H1 (cell line): ENCODE results near the gene MYOC. TPM values are rescaled to one million over a fixed set of nuclear protein-coding genes. Genes with fewer than 3 reads are reported as not detected.

Experiments used
- CTCF ChIA-PET: fragments of 300-600 bp; sonication (Branson Sonifier 250); formaldehyde crosslinking; loops from one replicate; lab custom pipeline; 2021; ENCODE audit not compliant: partially characterized antibody; lab: Charles Lee
- POLR2A ChIA-PET: fragments of 300-600 bp; sonication (Branson Sonifier 250); formaldehyde crosslinking; loops from one replicate; lab custom pipeline; 2021; ENCODE audit warnings: inconsistent platforms; ENCODE audit not compliant: partially characterized antibody; lab: Charles Lee
- DNase-seq, 2 experiments: peaks; one replicate each; pipeline versions ENCODE4 v3.0.0 to v3.0.0-alpha.2; 2010 to 2022; ENCODE audit warnings: low spot score in 2 of 2, low read depth in 1 of 2, mixed read lengths in 1 of 2
- FAIRE-seq: peaks from 2 replicates; lab custom pipeline; 2011; peaks lifted over from hg19 to GRCh38; lab: Jason Lieb, UNC
- H2AFZ ChIP-seq: 2 replicates; pipeline ENCODE4 v1.8.1; 2012; ENCODE audit warnings: low read length, inconsistent platforms
- H2AK5ac ChIP-seq: 2 replicates; pipeline ENCODE4 v1.6.1; 2013; ENCODE audit warnings: low read depth, low read length
- H2BK120ac ChIP-seq: replicated peaks from 2 replicates; pipeline ENCODE3; 2013; ENCODE audit warnings: low read depth, low read length, inconsistent platforms
- H2BK12ac ChIP-seq: 2 replicates; pipeline ENCODE4 v1.6.1; 2013; ENCODE audit warnings: low read depth, low read length
- H2BK15ac ChIP-seq: 2 replicates; pipeline ENCODE4 v1.6.1; 2013; ENCODE audit warnings: low read length
- H2BK20ac ChIP-seq: 2 replicates; pipeline ENCODE4 v1.6.1; 2013; ENCODE audit warnings: low read length
- H2BK5ac ChIP-seq: 2 replicates; pipeline ENCODE4 v1.6.1; 2013; ENCODE audit warnings: low read depth, low read length
- H3K14ac ChIP-seq: 2 replicates; pipeline ENCODE4 v1.6.1; 2013; ENCODE audit warnings: inconsistent platforms; ENCODE audit not compliant: insufficient read length
- H3K18ac ChIP-seq: 2 replicates; pipeline ENCODE4 v1.6.1; 2013; ENCODE audit warnings: low read length; ENCODE audit errors: extremely low read depth
- H3K23ac ChIP-seq: 2 replicates; pipeline ENCODE4 v1.6.1; 2013; ENCODE audit warnings: inconsistent platforms; ENCODE audit not compliant: insufficient read length
- H3K23me2 ChIP-seq: 2 replicates; pipeline ENCODE4 v1.6.1; 2013; ENCODE audit warnings: low read depth, low read length
- H3K27ac ChIP-seq: 2 replicates; pipeline ENCODE4 v1.6.1; 2011; ENCODE audit warnings: low read depth, low read length, inconsistent platforms
- H3K27me3 ChIP-seq, 4 experiments: replicated peaks in 1 of 4; 1 replicate in 1 of 4; 2 replicates in 3 of 4; pipeline versions ENCODE4 v1.6.1 to v1.8.1; 2011 to 2013; ENCODE audit warnings: low read length in 3 of 4, mild to moderate bottlenecking in 3 of 4, inconsistent platforms in 2 of 4, mixed read lengths in 2 of 4, moderate library complexity in 1 of 4; ENCODE audit not compliant: control insufficient read depth in 3 of 4, insufficient read depth in 3 of 4; ENCODE audit errors: extremely low read depth in 1 of 4
- H3K36me3 ChIP-seq, 4 experiments: 2 replicates each; pipeline versions ENCODE4 v1.6.1 to v1.8.1; 2011 to 2013; ENCODE audit warnings: mild to moderate bottlenecking in 4 of 4, low read length in 3 of 4, moderate library complexity in 2 of 4, control low read depth in 1 of 4, inconsistent platforms in 1 of 4; ENCODE audit not compliant: insufficient read depth in 4 of 4, control insufficient read depth in 2 of 4
- H3K4ac ChIP-seq: replicated peaks from 2 replicates; pipeline ENCODE3; 2013; ENCODE audit warnings: low read length, low read depth, mixed read lengths, inconsistent platforms; ENCODE audit not compliant: insufficient read length
- H3K4me1 ChIP-seq, 4 experiments: replicated peaks in 1 of 4; 1 replicate in 1 of 4; 2 replicates in 3 of 4; pipeline versions ENCODE4 v1.6.1 to v1.8.1; 2011 to 2013; ENCODE audit warnings: low read length in 3 of 4, inconsistent platforms in 2 of 4, mixed read lengths in 1 of 4; ENCODE audit not compliant: insufficient read depth in 4 of 4, control insufficient read depth in 3 of 4
- H3K4me2 ChIP-seq, 2 experiments: 2 replicates each; pipeline versions ENCODE4 v1.6.1 to v1.8.1; 2011 to 2013; ENCODE audit warnings: low read depth in 2 of 2, low read length in 2 of 2, control low read depth in 1 of 2, inconsistent platforms in 1 of 2, mild to moderate bottlenecking in 1 of 2; ENCODE audit not compliant: insufficient read depth in 1 of 2
- H3K4me3 ChIP-seq, 4 experiments: fragments of 200-600, 300-600 bp in 1 of 4; sonication (generic), shearing (Covaris generic), sonication (Bioruptor Twin) in 1 of 4; 2 replicates each; pipeline versions ENCODE4 v1.5.1 to v1.8.1; 2011 to 2016; ENCODE audit warnings: low read length in 4 of 4, low read depth in 3 of 4, control low read depth in 2 of 4, inconsistent platforms in 2 of 4, mild to moderate bottlenecking in 2 of 4, mixed read lengths in 1 of 4, moderate library complexity in 1 of 4; ENCODE audit not compliant: insufficient read depth in 2 of 4; ENCODE audit errors: extremely low read depth in 1 of 4
- H3K56ac ChIP-seq: replicated peaks from 2 replicates; pipeline ENCODE3; 2013; ENCODE audit warnings: low read depth, mild to moderate bottlenecking, mixed read lengths, low read length, inconsistent platforms; ENCODE audit not compliant: insufficient read length
- H3K79me1 ChIP-seq: 2 replicates; pipeline ENCODE4 v1.6.1; 2013; ENCODE audit warnings: low read depth, low read length, control low read depth
- H3K79me2 ChIP-seq, 2 experiments: 2 replicates each; pipeline versions ENCODE4 v1.6.1 to v1.8.1; 2012 to 2013; ENCODE audit warnings: low read length in 2 of 2, mild to moderate bottlenecking in 2 of 2, inconsistent platforms in 1 of 2; ENCODE audit not compliant: insufficient read depth in 2 of 2, control insufficient read depth in 1 of 2
- H3K9ac ChIP-seq, 4 experiments: replicated peaks in 1 of 4; 1 replicate in 1 of 4; 2 replicates in 3 of 4; pipeline versions ENCODE4 v1.6.1 to v1.8.1; 2011 to 2013; ENCODE audit warnings: low read depth in 3 of 4, low read length in 3 of 4, control low read depth in 2 of 4, mild to moderate bottlenecking in 2 of 4, moderate library complexity in 2 of 4, inconsistent platforms in 1 of 4; ENCODE audit errors: extremely low read depth in 1 of 4
- H3K9me3 ChIP-seq, 2 experiments: 2 replicates each; pipeline versions ENCODE4 v1.6.1 to v1.8.1; 2012 to 2013; ENCODE audit warnings: mild to moderate bottlenecking in 2 of 2, moderate library complexity in 2 of 2, control low read depth in 1 of 2, inconsistent platforms in 1 of 2, low read depth in 1 of 2, low read length in 1 of 2, mixed read lengths in 1 of 2; ENCODE audit not compliant: insufficient read depth in 2 of 2
- H4K20me1 ChIP-seq, 2 experiments: replicated peaks in 1 of 2; 2 replicates each; pipeline versions ENCODE3 to v1.8.1; 2011 to 2013; ENCODE audit warnings: inconsistent platforms in 2 of 2, low read length in 2 of 2, mild to moderate bottlenecking in 1 of 2; ENCODE audit not compliant: insufficient read depth in 2 of 2, control insufficient read depth in 1 of 2
- H4K5ac ChIP-seq: 2 replicates; pipeline ENCODE4 v1.6.1; 2013; ENCODE audit warnings: low read length, low read depth, mixed read lengths, inconsistent platforms; ENCODE audit not compliant: insufficient read length
- H4K8ac ChIP-seq: 2 replicates; pipeline ENCODE4 v1.8.0; 2013; ENCODE audit warnings: mild to moderate bottlenecking, moderate library complexity, low read length, inconsistent platforms; ENCODE audit not compliant: insufficient read depth; ENCODE audit errors: extremely low read depth
- H4K91ac ChIP-seq: replicated peaks from 2 replicates; pipeline ENCODE3; 2013; ENCODE audit warnings: low read length, mixed read lengths, inconsistent platforms; ENCODE audit not compliant: insufficient read length
- GABPA ChIP-seq: IDR thresholded peaks from 2 replicates; pipeline ENCODE4 v1.6.1; 2011; ENCODE audit warnings: mild to moderate bottlenecking, low read length, moderate library complexity, borderline replicate concordance; ENCODE audit not compliant: insufficient read depth
- HDAC6 ChIP-seq: IDR thresholded peaks from one replicate; pipeline ENCODE4 v1.7.1; 2012; ENCODE audit warnings: low read depth, mild to moderate bottlenecking, inconsistent platforms, low read length, moderate library complexity
- KDM4A ChIP-seq: IDR thresholded peaks from one replicate; pipeline ENCODE4 v1.7.1; 2012; ENCODE audit warnings: low read depth, mild to moderate bottlenecking, moderate library complexity, low read length, inconsistent platforms; ENCODE audit not compliant: severe bottlenecking
- KDM5A ChIP-seq: fragments of 200-600 bp; IDR thresholded peaks from 2 replicates; pipeline ENCODE4 v1.7.1; 2012; ENCODE audit warnings: mild to moderate bottlenecking, low read length, inconsistent platforms, mixed read lengths
- NANOG ChIP-seq: IDR thresholded peaks from 2 replicates; pipeline ENCODE4 v1.6.1; 2011; ENCODE audit warnings: low read length, low read depth, mild to moderate bottlenecking, inconsistent platforms; ENCODE audit not compliant: insufficient read depth, poor library complexity, severe bottlenecking
- POLR2AphosphoS5 ChIP-seq: IDR thresholded peaks from 2 replicates; pipeline ENCODE4 v1.6.1; 2011; ENCODE audit warnings: low read depth, low read length
- POU5F1 ChIP-seq: IDR thresholded peaks from 2 replicates; pipeline ENCODE4 v1.6.1; 2011; ENCODE audit warnings: low read depth, mild to moderate bottlenecking, low read length, moderate library complexity
- RAD21 ChIP-seq, 2 experiments: IDR thresholded peaks in 1 of 2; conservative IDR thresholded peaks in 1 of 2; 2 replicates each; pipeline ENCODE4 v1.6.1; 2011; ENCODE audit warnings: low read depth in 2 of 2, low read length in 2 of 2, improper control_type of control experiment in 1 of 2, inconsistent platforms in 1 of 2, mild to moderate bottlenecking in 1 of 2, moderate library complexity in 1 of 2
- SIRT6 ChIP-seq: IDR thresholded peaks from one replicate; pipeline ENCODE4 v1.7.1; 2012; ENCODE audit warnings: low read length, inconsistent platforms
- SP2 ChIP-seq: IDR thresholded peaks from 2 replicates; pipeline ENCODE4 v1.6.1; 2012; ENCODE audit warnings: mild to moderate bottlenecking, low read length, inconsistent platforms
- SUZ12 ChIP-seq: fragments of 200-600 bp; sonication (generic); IDR thresholded peaks from 2 replicates; pipeline ENCODE4 v1.6.1; 2012; ENCODE audit warnings: mild to moderate bottlenecking, inconsistent platforms, low read length, moderate library complexity, mixed read lengths
- USF2 ChIP-seq: IDR thresholded peaks from 2 replicates; pipeline ENCODE4 v1.6.1; 2011; ENCODE audit warnings: low read length, improper control_type of control experiment
- WGBS, 2 experiments: shearing (Covaris generic) in 1 of 2; methylation state at CpG; one replicate each; pipeline versions ENCODE4 v1.1.6 to v1.1.7; 2013 to 2015; ENCODE audit warnings: low lambda C conversion rate in 2 of 2, mixed read lengths in 2 of 2, inconsistent platforms in 1 of 2, low coverage in 1 of 2, missing lambda C conversion rate in 1 of 2; ENCODE audit not compliant: insufficient replicate concordance in 2 of 2, insufficient coverage in 1 of 2, insufficient read length in 1 of 2; ENCODE audit errors: extremely low coverage in 1 of 2, missing lambda C conversion rate in 1 of 2; 5-methylcytosine and 5-hydroxymethylcytosine counted together
- polyA plus RNA-seq, 7 experiments: library from polyadenylated mRNA; depleted of rRNA in 3 of 7; stranded (reverse) in 5 of 7; unstranded in 2 of 7; fragments of >200 nt in 5 of 7; fragments of 200-250 nt in 2 of 7; gene quantifications; 1 replicate in 5 of 7; 2 replicates in 1 of 7; 4 replicates in 1 of 7; pipeline versions ENCODE4 v1.2.1 to v1.2.3, GENCODE V29; 2011 to 2013; ENCODE audit warnings: missing spikeins in 2 of 7, mixed read lengths in 2 of 7
- total RNA-seq: library from RNA; stranded (reverse); fragmentation: NEBNext Ultra II Directional; extraction: Animal tissue kit (Norgen Biotek cat#: 25700); gene quantifications from 2 replicates; pipeline ENCODE4 v1.2.1, GENCODE V29; 2021
- TF ChIP-seq, protein P1 (sequence below): IDR thresholded peaks from 2 replicates; pipeline ENCODE4 v1.6.1; 2012; ENCODE audit warnings: inconsistent platforms

The MYOC gene
- total and polyA plus RNA-seq, 2 of the 8 experiments (the other 6 are each of a cell fraction or from before 2014, with no cell fraction given): not detected

- H3K79me1 ChIP-seq: no peaks in the 10 kb centered on the region
- POLR2A ChIA-PET: no interaction called here
- no peak for TF ChIP-seq KDM5A
- TF ChIP-seq RAD21 (IDR thresholded peaks at IDR 0.05 in 1 of 2, conservative IDR thresholded peaks at IDR 0.05 in 1 of 2; ENCODE audit: low read depth in 2 of 2, low read length in 2 of 2): no peak
- no peak for TF ChIP-seq SUZ12
- no peak for TF ChIP-seq HDAC6
- TF ChIP-seq POU5F1: no peak
- no peak for TF ChIP-seq KDM4A
- no peak for TF ChIP-seq USF2
- TF ChIP-seq POLR2AphosphoS5: no peak
- TF ChIP-seq, protein P1, sequence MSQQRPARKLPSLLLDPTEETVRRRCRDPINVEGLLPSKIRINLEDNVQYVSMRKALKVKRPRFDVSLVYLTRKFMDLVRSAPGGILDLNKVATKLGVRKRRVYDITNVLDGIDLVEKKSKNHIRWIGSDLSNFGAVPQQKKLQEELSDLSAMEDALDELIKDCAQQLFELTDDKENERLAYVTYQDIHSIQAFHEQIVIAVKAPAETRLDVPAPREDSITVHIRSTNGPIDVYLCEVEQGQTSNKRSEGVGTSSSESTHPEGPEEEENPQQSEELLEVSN: no peak
- no peak for TF ChIP-seq SIRT6
- no peak for TF ChIP-seq SP2
- no peak for TF ChIP-seq GABPA
- TF ChIP-seq NANOG: no peak
These were observed 64.3 kb downstream of the MYOC start for GRCh38 chr1:171588230-171588629.

More at GRCh38 chr1:171588230-171588629, 64.3 kb downstream of the MYOC start:
- no peak overlapping the region for H3K18ac ChIP-seq
- H4K8ac ChIP-seq: no peak overlapping the region
- no peak overlapping the region for H2BK12ac ChIP-seq
- no peaks in the 10 kb centered on the region for H3K4me1 ChIP-seq
- H4K91ac ChIP-seq: no peak overlapping the region
- no peak overlapping the region for H3K4ac ChIP-seq
- H3K23me2 ChIP-seq: no peaks in the 10 kb centered on the region
- H3K14ac ChIP-seq: no peak overlapping the region
- no peak overlapping the region for H2BK20ac ChIP-seq
- no peak overlapping the region for H2BK120ac ChIP-seq
- H3K79me2 ChIP-seq: no peaks in the 10 kb centered on the region
- no peak for DNase-seq
- WGBS, 2 experiments: 93% methylated on average over 2 of the region's 2 CpGs; no CpG with 5 or more reads in 1 of the 2 experiments
- no peak overlapping the region for H3K56ac ChIP-seq
- no peak overlapping the region for H3K4me2 ChIP-seq
- peaks cover 44 to 95% (median 76%) of the 10 kb centered on the region in 4 experiments for H3K36me3 ChIP-seq
- no peak overlapping the region for H3K9ac ChIP-seq
- no peak overlapping the region for H2BK5ac ChIP-seq
- FAIRE-seq: no peak
- H3K4me3 ChIP-seq: no peak overlapping the region
- CTCF ChIA-PET: interaction anchor here (1.4 kb wide), 1 partner anchor 128 kb away, joined by 4 read pairs; no protein-coding TSS in a partner anchor
- H3K27ac ChIP-seq: no peak overlapping the region
- no peak overlapping the region for H3K23ac ChIP-seq
- H3K27me3 ChIP-seq: no peaks in the 10 kb centered on the region
- no peak overlapping the region for H2BK15ac ChIP-seq
- no peak overlapping the region for H2AK5ac ChIP-seq
- no peak overlapping the region for H4K5ac ChIP-seq
- no peaks in the 10 kb centered on the region for H3K9me3 ChIP-seq
- no peak overlapping the region for H2AFZ ChIP-seq
- peaks cover 2% of the 10 kb centered on the region in 2 experiments for H4K20me1 ChIP-seq
